ENCODE results near the gene UBLCP1.
A peak's percentile ranks its signal among the peaks of the same experiment; 100 is the strongest.
"Not testable (repeated sequence)": the region's sequence is repeated elsewhere in the genome, so short reads cannot be mapped to it uniquely, and the experiment has no call there.

The UBLCP1 gene

GRCh38 chr5:159257007-159257406, 6.1 kb upstream of the UBLCP1 start:
- no peak for DNase-seq

- DNase-seq = peak; percentile 13
These were observed 5.3 kb upstream of the UBLCP1 start for GRCh38 chr5:159257629-159258283.

- DNase-seq = no peak
These were observed 4.7 kb upstream of the UBLCP1 start for GRCh38 chr5:159258361-159258760.

GRCh38 chr5:159260212-159260611, 2.9 kb upstream of the UBLCP1 start:
- not testable (repeated sequence) for DNase-seq

GRCh38 chr5:159262472-159262858, 625 bp upstream of the UBLCP1 start:
- DNase-seq = peak; percentile 80

- peak; percentile 53 for DNase-seq
These were observed 447 bp downstream of the UBLCP1 start for GRCh38 chr5:159263569-159263905.

GRCh38 chr5:159266764-159267163, 3.7 kb downstream of the UBLCP1 start:
- not testable (repeated sequence) for DNase-seq

GRCh38 chr5:159269723-159270122, 6.6 kb downstream of the UBLCP1 start:
- no peak for DNase-seq

- no peak for DNase-seq
These were observed 10.8 kb downstream of the UBLCP1 start for GRCh38 chr5:159273923-159274322.

- DNase-seq = no peak
These were observed 11.6 kb downstream of the UBLCP1 start for GRCh38 chr5:159274676-159275075.

GRCh38 chr5:159286420-159287035, 23.4 kb downstream of the UBLCP1 start:
- DNase-seq = peak; percentile 60

GRCh38 chr5:159290741-159291140, 27.7 kb downstream of the UBLCP1 start:
- no peak for DNase-seq

- DNase-seq = no peak
These were observed 31.8 kb downstream of the UBLCP1 start for GRCh38 chr5:159294921-159295320.

GRCh38 chr5:159297300-159297699, 34.2 kb downstream of the UBLCP1 start:
- not testable (repeated sequence) for DNase-seq

GRCh38 chr5:159301466-159301865, 38.4 kb downstream of the UBLCP1 start:
- no peak for DNase-seq

- peak; percentile 80 for DNase-seq
These were observed 39.1 kb downstream of the UBLCP1 start for GRCh38 chr5:159301929-159302860.

GRCh38 chr5:159303286-159303685, 40.2 kb downstream of the UBLCP1 start:
- no peak for DNase-seq

- DNase-seq = no peak
These were observed 42.0 kb downstream of the UBLCP1 start for GRCh38 chr5:159304961-159305595.

- DNase-seq = peak; percentile 41
These were observed 46.8 kb downstream of the UBLCP1 start for GRCh38 chr5:159309689-159310433.

- peak; percentile 87 for DNase-seq
These were observed 47.4 kb downstream of the UBLCP1 start for GRCh38 chr5:159310511-159310910.

- peak; percentile 31 for DNase-seq
These were observed 48.0 kb downstream of the UBLCP1 start for GRCh38 chr5:159311063-159311462.

GRCh38 chr5:159313197-159313596, 50.1 kb downstream of the UBLCP1 start:
- DNase-seq = no peak

Data from DMS53 (cell line).